ENCODE results near the gene WFDC10B.
"Not testable (repeated sequence)": the region's sequence is repeated elsewhere in the genome, so short reads cannot be mapped to it uniquely, and the experiment has no call there.

The WFDC10B gene

DNA sequence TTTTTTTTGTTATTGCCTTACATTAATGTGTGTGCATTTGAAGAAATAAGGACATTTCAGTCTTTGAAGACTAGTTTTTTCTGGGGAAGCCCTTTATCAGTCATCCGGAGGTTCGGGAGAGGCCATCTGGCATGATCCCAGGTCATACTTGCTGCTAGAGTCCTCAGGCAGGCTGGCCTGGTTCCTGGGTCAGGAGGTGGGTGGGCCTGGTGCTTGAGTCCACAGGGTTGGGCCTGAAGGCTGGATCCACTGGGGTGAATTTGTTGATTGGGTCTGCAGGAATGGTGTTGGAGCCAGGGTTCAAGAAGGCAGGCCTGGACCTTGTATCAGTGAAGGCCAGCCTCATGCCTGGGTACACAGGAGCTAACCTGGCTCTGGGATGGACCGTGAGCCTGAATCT is 57.9 kb downstream of the WFDC10B start:
- DNase-seq: no peak

DNA sequence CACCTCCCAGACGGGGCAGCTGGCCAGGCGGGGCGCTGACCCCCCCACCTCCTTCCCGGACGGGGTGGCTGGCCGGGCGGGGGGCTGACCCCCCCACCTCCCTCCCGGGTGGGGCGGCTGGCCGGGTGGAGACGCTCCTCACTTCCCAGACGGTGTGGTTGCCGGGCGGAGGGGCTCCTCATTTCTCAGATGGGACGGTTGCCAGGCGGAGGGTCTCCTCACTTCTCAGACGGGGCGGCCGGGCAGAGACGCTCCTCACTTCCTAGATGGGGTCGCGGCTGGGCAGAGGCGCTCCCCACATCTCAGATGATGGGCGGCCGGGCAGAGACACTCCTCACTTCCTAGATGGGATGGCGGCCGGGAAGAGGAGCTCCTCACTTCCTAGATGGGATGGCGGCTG is 59.0 kb downstream of the WFDC10B start:
- DNase-seq: not testable (repeated sequence)

GRCh38 chr20:45641076-45641475 is 63.7 kb downstream of the WFDC10B start:
- not testable (repeated sequence) for DNase-seq

- DNase-seq: no peak
Observed at GRCh38 chr20:45639687-45640086, 65.1 kb downstream of the WFDC10B start.

DNA sequence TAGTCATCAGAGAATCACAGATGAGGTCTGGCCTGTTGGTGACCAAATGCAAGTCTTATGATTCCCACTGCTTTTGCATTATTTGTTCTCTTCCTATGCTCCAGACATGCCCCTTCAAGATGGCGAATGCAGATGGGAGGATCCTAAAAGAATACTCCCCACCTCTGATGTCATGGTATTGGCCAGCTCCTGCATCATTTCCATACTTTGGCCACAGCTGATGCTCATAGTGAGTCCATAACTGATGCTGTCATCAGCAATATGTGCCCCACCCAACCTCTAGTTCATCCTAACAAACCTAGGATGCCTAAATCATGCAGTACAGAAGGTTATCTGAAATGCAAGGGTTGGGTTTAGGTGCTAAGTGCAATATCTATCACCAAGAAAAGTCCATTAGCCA is 68.3 kb downstream of the WFDC10B start:
- DNase-seq: no peak

Data from EL (cell line).